RWPE2 (cell line): ENCODE results near the gene GLRA3.
"Not testable (repeated sequence)": the region's sequence is repeated elsewhere in the genome, so short reads cannot be mapped to it uniquely, and the experiment has no call there.

ENCODE experiments used
- ATAC-seq: fragments of 200-7000 bp; cut with Tn5 transposase; 3 replicates; pipeline ENCODE4 v1.9.1; 2021; ENCODE audit warnings: low read depth
- DNase-seq: peaks from one replicate; pipeline ENCODE4 v3.0.0-alpha.2; 2020; ENCODE audit warnings: low spot score
- H3K27ac ChIP-seq: fragments of 450-650 bp; 2 replicates; pipeline ENCODE4 v1.5.1; 2017; ENCODE audit warnings: mild to moderate bottlenecking; ENCODE audit not compliant: poor library complexity, severe bottlenecking
- H3K27me3 ChIP-seq: fragments of 250-450 bp; sonication (Bioruptor Pico); 2 replicates; pipeline ENCODE4 v1.5.1; 2021; ENCODE audit warnings: mild to moderate bottlenecking, moderate library complexity; ENCODE audit not compliant: insufficient read depth, poor library complexity, severe bottlenecking
- H3K36me3 ChIP-seq: fragments of 250-450 bp; sonication (Bioruptor Pico); 2 replicates; pipeline ENCODE4 v1.5.1; 2020; ENCODE audit warnings: low read depth, mild to moderate bottlenecking, moderate library complexity
- H3K4me1 ChIP-seq: fragments of 250-450 bp; sonication (Bioruptor Pico); 2 replicates; pipeline ENCODE4 v1.5.1; 2021; ENCODE audit warnings: mild to moderate bottlenecking, moderate library complexity; ENCODE audit not compliant: insufficient read depth, poor library complexity, severe bottlenecking
- H3K4me3 ChIP-seq: fragments of 250-450 bp; sonication (Bioruptor Pico); 2 replicates; pipeline ENCODE4 v1.5.1; 2021; ENCODE audit warnings: mild to moderate bottlenecking, moderate library complexity; ENCODE audit not compliant: severe bottlenecking
- H3K9me3 ChIP-seq: fragments of 250-450 bp; sonication (Bioruptor Pico); 2 replicates; pipeline ENCODE4 v1.5.1; 2021; ENCODE audit warnings: mild to moderate bottlenecking, moderate library complexity; ENCODE audit not compliant: severe bottlenecking
- TF ChIP-seq, protein P1 (sequence below): fragments of 450-650 bp; IDR thresholded peaks from one replicate; pipeline ENCODE4 v1.5.1; 2017; ENCODE audit warnings: mild to moderate bottlenecking, moderate library complexity; ENCODE audit not compliant: poor library complexity, severe bottlenecking

Gene GLRA3

DNA sequence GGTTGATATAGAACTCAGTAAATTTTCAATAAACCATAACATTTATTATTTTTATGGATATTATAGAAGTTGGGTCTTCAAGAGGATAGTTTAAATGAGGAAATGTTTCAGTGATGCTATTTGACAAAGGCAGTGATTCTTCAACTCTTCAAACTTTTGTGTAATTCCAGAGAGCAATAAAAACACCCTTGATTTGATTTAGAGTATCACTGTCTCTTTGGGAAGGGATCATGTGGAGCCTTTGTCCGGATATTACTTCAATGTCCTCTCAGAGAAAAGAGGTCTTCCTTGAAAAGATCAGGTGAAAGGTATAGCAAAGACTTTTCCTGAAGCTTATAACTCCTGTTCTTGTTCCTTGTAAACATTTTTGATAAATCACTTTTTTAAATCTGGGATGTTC is 23.3 kb downstream of the GLRA3 start:
- no peaks in the 10 kb centered on the region for H3K27me3 ChIP-seq
- no peak overlapping the region for H3K27ac ChIP-seq
- ATAC-seq (no peak), DNase-seq (no peak)
- no peaks in the 10 kb centered on the region for H3K36me3 ChIP-seq
- no peak overlapping the region for H3K4me3 ChIP-seq
- H3K4me1 ChIP-seq: no peaks in the 10 kb centered on the region
- H3K9me3 ChIP-seq: peaks cover 2% of the 10 kb centered on the region
- TF ChIP-seq, protein P1, sequence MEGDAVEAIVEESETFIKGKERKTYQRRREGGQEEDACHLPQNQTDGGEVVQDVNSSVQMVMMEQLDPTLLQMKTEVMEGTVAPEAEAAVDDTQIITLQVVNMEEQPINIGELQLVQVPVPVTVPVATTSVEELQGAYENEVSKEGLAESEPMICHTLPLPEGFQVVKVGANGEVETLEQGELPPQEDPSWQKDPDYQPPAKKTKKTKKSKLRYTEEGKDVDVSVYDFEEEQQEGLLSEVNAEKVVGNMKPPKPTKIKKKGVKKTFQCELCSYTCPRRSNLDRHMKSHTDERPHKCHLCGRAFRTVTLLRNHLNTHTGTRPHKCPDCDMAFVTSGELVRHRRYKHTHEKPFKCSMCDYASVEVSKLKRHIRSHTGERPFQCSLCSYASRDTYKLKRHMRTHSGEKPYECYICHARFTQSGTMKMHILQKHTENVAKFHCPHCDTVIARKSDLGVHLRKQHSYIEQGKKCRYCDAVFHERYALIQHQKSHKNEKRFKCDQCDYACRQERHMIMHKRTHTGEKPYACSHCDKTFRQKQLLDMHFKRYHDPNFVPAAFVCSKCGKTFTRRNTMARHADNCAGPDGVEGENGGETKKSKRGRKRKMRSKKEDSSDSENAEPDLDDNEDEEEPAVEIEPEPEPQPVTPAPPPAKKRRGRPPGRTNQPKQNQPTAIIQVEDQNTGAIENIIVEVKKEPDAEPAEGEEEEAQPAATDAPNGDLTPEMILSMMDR: no peak

DNA sequence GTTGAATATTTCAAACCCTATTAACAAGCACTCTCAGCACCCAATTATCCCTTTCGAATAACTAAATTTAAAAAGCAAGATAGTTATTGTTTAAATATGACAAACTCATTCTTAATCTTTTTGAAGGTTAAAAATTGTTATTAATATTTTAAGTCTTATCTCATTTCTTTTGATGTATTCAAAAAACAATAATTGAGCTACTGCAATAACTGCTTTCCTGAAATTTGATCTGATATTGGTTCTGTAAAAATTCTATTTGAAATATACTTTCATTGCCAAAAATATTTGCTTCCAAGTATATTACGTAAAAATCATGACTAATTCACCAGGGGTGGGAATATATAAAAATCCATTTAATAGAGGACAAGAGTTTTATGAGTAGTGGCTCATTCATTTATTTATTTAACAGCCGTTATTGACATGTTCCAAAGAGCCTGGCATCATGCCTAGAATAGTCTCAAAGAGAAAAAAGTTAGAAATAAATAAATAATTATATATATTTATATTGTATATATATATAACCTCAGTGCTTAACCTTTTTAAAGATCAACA is 34.4 kb downstream of the GLRA3 start:
- Histone ChIP-seq H3K9me3 (no peaks in the 10 kb centered on the region), H3K36me3 (no peaks in the 10 kb centered on the region), H3K4me3 (no peak overlapping the region), H3K4me1 (peaks cover 14% of the 10 kb centered on the region), H3K27ac (no peak overlapping the region), H3K27me3 (no peaks in the 10 kb centered on the region)
- ATAC-seq (peak; percentile 77), DNase-seq (no peak)
- TF ChIP-seq, protein P1: no peak

DNA sequence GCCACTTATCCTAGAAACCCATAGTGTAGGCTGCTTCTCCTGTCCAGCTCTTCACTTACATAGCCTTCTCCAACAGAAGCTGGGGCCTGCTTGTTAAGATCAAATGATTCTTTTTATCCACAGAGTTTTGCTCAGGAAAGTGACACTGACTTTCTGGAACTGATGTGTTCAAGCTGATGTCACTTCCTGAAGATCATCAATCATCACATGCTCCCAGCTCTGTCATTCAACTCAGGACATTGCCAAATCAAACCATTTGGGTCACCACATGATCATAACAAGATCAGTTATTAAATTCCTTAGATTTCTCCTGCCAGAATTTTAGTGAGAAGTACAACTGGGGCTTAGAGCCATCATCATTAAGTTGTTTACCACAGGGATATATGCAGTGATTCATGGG is 39.4 kb downstream of the GLRA3 start:
- H3K36me3 ChIP-seq: no peaks in the 10 kb centered on the region
- TF ChIP-seq, protein P1: no peak
- H3K27me3 ChIP-seq: no peaks in the 10 kb centered on the region
- no peaks in the 10 kb centered on the region for H3K9me3 ChIP-seq
- peaks cover 7% of the 10 kb centered on the region for H3K4me1 ChIP-seq
- DNase-seq (no peak), ATAC-seq (no peak)
- H3K4me3 ChIP-seq: no peak overlapping the region
- H3K27ac ChIP-seq: no peak overlapping the region

DNA sequence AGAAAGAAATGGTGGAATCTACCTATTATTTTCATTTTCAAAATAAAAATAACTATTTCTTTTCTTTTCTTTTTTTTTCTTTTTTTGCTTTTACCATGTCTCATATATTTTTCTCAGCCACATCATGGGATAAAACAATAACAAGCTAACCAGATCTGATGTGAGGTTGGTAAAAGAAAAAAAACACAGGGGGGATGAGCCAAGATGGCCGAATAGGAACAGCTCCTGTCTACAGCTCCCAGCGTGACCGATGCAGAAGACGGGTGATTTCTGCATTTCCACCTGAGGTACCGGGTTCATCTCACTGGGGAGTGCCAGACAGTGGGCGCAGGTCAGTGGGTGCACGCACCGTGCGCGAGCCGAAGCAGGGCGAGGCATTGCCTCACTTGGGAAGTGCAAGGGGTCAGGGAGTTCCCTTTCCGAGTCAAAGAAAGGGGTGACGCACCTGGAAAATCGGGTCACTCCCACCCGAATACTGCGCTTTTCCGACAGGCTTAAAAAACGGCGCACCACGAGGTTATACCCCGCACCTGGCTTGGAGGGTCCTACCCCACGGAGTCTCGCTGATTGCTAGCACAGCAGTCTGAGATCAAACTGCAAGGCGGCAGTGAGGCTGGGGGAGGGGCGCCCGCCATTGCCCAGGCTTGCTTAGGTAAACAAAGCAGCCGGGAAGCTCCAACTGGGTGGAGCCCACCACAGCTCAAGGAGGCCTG is 50.6 kb downstream of the GLRA3 start:
- not testable (repeated sequence) for H3K36me3 ChIP-seq, H3K27ac ChIP-seq, DNase-seq, H3K4me1 ChIP-seq, H3K27me3 ChIP-seq, ATAC-seq, H3K9me3 ChIP-seq
- peak overlapping the region; percentile 33 for H3K4me3 ChIP-seq

DNA sequence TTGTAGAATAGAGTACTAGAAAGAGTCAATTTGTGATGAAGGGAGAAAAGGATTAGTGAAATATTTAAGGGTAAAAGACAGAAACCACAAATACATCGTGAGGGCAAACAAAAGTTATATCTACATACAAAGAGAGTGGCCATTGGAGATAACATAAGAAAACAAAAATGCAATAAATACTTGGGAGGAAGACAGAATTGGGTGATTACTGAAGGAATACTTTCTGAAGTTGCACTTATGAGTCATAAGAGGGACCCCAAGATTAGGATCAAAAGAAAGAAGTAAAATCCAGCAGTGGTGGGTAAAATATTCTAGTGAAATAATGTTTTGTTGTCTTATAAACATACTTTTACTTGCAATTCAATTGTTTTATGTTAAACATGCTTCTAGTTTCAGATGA is 53.7 kb downstream of the GLRA3 start:
- H3K9me3 ChIP-seq: no peaks in the 10 kb centered on the region
- H3K4me3 ChIP-seq: no peak overlapping the region
- no peaks in the 10 kb centered on the region for H3K27me3 ChIP-seq
- TF ChIP-seq, protein P1: no peak
- no peak overlapping the region for H3K27ac ChIP-seq
- DNase-seq (no peak), ATAC-seq (no peak)
- no peaks in the 10 kb centered on the region for H3K4me1 ChIP-seq
- H3K36me3 ChIP-seq: no peaks in the 10 kb centered on the region
